ENCODE data around the gene ADAMTS20. TPM values are rescaled to one million over a fixed set of nuclear protein-coding genes. Genes with fewer than 3 reads are reported as not detected.

ADAMTS20 gene
- total and polyA plus RNA-seq, 10 of the 15 experiments (the other 5 are each of a cell fraction or from before 2014, with no cell fraction given) = 0.33 TPM; not detected in 9

GRCh38 chr12:43320281-43320680, 231.7 kb downstream of the ADAMTS20 start (continued):
- no peak for TF ChIP-seq HDGF (IDR thresholded peaks at IDR 0.05)
- TF ChIP-seq ASH2L (IDR thresholded peaks at IDR 0.05; ENCODE audit: borderline replicate concordance, low read depth) = no peak

GRCh38 chr12:43318021-43318420, 234.0 kb downstream of the ADAMTS20 start:
- 27% methylated on average over 4 of the region's 4 CpGs for WGBS (ENCODE audit: insufficient coverage, insufficient replicate concordance, low lambda C conversion rate, missing lambda C conversion rate)
- Histone ChIP-seq H3K27ac (ENCODE audit: control insufficient read depth, insufficient read depth) (no peak overlapping the region), H3K4me3 (no peak overlapping the region), H3K4me1 (ENCODE audit: control insufficient read depth, insufficient read depth, low read length) (no peaks in the 10 kb centered on the region), H4K20me1 (ENCODE audit: control insufficient read depth, insufficient read depth) (no peaks in the 10 kb centered on the region), H3K4me2 (ENCODE audit: control insufficient read depth, insufficient read depth) (no peak overlapping the region), H3K36me3 (ENCODE audit: control insufficient read depth in 2 of 2, insufficient read depth in 2 of 2, low read length in 1 of 2) (no peaks in the 10 kb centered on the region), H3K9me3 (replicated peaks; ENCODE audit: control insufficient read depth, insufficient read depth, low read length) (no peaks in the 10 kb centered on the region), H2AFZ (ENCODE audit: control insufficient read depth, low read depth, low read length) (no peak overlapping the region), H3K27me3 (replicated peaks in 1 of 2; ENCODE audit: control insufficient read depth in 2 of 2, insufficient read depth in 2 of 2, low read length in 1 of 2) (no peaks in the 10 kb centered on the region), H3K79me2 (ENCODE audit: control insufficient read depth, insufficient read depth, low read length) (no peaks in the 10 kb centered on the region), H3K9ac (ENCODE audit: control insufficient read depth, insufficient read depth, low read length) (no peak overlapping the region)
- FAIRE-seq (no peak), DNase-seq (ENCODE audit: low read depth, low spot score) (no peak), ATAC-seq (no peak)
- RAD21 ChIA-PET (ENCODE audit: unreplicated experiment) = no interaction called here
- BruUV-seq (replicated peaks) = no TSS peak
- intact Hi-C loops (cut with micrococcal nuclease; ENCODE audit: unreplicated experiment) (no loop called here), in situ Hi-C loops (cut with MboI) (no loop called here)
- SMC1A ChIA-PET (ENCODE audit: uncharacterized antibody, unreplicated experiment) = no interaction called here
- CTCF ChIA-PET = no interaction called here
- POLR2A ChIA-PET = no interaction called here
- TF ChIP-seq ZNF207 (IDR thresholded peaks at IDR 0.05; ENCODE audit: borderline replicate concordance) = no peak
- no peak for TF ChIP-seq ZBTB40 (IDR thresholded peaks at IDR 0.05; ENCODE audit: borderline replicate concordance)
- TF ChIP-seq IRF3 (IDR thresholded peaks at IDR 0.05) = no peak
- TF ChIP-seq BMI1 (IDR thresholded peaks at IDR 0.05; ENCODE audit: borderline replicate concordance) = no peak
- TF ChIP-seq RBBP5 (conservative IDR thresholded peaks at IDR 0.05) = no peak
- TF ChIP-seq CEBPZ (IDR thresholded peaks at IDR 0.05; ENCODE audit: low read depth, low read length) = no peak
- no peak for TF ChIP-seq NR2C1 (IDR thresholded peaks at IDR 0.05)
- TF ChIP-seq PKNOX1 (IDR thresholded peaks at IDR 0.05) = no peak
- no peak for TF ChIP-seq CBFB (IDR thresholded peaks at IDR 0.05; ENCODE audit: low read depth)
- no peak for TF ChIP-seq NR2F1 (conservative IDR thresholded peaks at IDR 0.05)
- TF ChIP-seq ATF3 (IDR thresholded peaks at IDR 0.05; ENCODE audit: borderline replicate concordance, extremely low read depth, low read depth, low read length) = no peak
- no peak for TF ChIP-seq CBX5 (IDR thresholded peaks at IDR 0.05; ENCODE audit: low read depth)
- TF ChIP-seq HDAC2 (IDR thresholded peaks at IDR 0.05) = no peak

All from GM12878 (cell line).